ENCODE measurements around the gene LETMD1.

DNA sequence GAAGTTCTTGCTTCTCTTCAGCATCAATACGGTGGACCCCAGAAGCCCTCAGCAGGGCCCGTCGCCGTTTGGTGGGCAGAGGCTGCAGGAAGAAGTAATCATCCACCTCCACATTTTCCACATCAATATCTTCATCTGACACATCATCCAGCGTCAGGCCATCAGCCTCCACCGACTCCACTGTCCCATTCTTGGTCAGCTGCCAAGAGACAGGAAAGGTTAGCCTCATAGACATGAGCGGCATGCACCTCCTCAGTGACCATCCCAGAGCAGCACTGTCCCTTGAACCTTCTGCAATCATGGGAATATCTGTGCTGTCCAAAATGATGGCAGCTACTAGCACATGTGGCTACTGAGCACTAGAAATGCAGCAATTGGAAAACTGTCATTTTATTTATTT, 19.6 kb downstream of the LETMD1 start:
- TF ChIP-seq, protein P1, sequence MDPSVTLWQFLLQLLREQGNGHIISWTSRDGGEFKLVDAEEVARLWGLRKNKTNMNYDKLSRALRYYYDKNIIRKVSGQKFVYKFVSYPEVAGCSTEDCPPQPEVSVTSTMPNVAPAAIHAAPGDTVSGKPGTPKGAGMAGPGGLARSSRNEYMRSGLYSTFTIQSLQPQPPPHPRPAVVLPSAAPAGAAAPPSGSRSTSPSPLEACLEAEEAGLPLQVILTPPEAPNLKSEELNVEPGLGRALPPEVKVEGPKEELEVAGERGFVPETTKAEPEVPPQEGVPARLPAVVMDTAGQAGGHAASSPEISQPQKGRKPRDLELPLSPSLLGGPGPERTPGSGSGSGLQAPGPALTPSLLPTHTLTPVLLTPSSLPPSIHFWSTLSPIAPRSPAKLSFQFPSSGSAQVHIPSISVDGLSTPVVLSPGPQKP (IDR thresholded peaks at IDR 0.05; ENCODE audit: low read depth, low read length), result no peak
- TF ChIP-seq EP300 (IDR thresholded peaks at IDR 0.05) (no peak), JUN (IDR thresholded peaks at IDR 0.05) (no peak), CHD2 (IDR thresholded peaks at IDR 0.05; ENCODE audit: low read length, partially characterized antibody) (no peak), RFX5 (IDR thresholded peaks at IDR 0.05) (no peak), MAZ (IDR thresholded peaks at IDR 0.05; ENCODE audit: borderline replicate concordance, low read depth, low read length) (no peak), POLR2A (IDR thresholded peaks at IDR 0.05; ENCODE audit: low read length) (no peak), CEBPB (IDR thresholded peaks at IDR 0.05) (no peak), MAFK (IDR thresholded peaks at IDR 0.05; ENCODE audit: partially characterized antibody) (no peak)
- TF ChIP-seq, protein P2, sequence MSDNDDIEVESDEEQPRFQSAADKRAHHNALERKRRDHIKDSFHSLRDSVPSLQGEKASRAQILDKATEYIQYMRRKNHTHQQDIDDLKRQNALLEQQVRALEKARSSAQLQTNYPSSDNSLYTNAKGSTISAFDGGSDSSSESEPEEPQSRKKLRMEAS (IDR thresholded peaks at IDR 0.05), result no peak
- TF ChIP-seq, protein P3, sequence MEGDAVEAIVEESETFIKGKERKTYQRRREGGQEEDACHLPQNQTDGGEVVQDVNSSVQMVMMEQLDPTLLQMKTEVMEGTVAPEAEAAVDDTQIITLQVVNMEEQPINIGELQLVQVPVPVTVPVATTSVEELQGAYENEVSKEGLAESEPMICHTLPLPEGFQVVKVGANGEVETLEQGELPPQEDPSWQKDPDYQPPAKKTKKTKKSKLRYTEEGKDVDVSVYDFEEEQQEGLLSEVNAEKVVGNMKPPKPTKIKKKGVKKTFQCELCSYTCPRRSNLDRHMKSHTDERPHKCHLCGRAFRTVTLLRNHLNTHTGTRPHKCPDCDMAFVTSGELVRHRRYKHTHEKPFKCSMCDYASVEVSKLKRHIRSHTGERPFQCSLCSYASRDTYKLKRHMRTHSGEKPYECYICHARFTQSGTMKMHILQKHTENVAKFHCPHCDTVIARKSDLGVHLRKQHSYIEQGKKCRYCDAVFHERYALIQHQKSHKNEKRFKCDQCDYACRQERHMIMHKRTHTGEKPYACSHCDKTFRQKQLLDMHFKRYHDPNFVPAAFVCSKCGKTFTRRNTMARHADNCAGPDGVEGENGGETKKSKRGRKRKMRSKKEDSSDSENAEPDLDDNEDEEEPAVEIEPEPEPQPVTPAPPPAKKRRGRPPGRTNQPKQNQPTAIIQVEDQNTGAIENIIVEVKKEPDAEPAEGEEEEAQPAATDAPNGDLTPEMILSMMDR (IDR thresholded peaks at IDR 0.05), result no peak
